C4-2B (cell line): ENCODE data around the gene FBXL20.

Experiments
- CTCF ChIP-seq: fragments of 450-650 bp; conservative IDR thresholded peaks from 2 replicates; pipeline ENCODE4 v1.5.1; 2017; ENCODE audit warnings: mild to moderate bottlenecking
- ZFX ChIP-seq: fragments of 450-650 bp; IDR thresholded peaks from 2 replicates; pipeline ENCODE4 v1.6.1; 2017

DNA sequence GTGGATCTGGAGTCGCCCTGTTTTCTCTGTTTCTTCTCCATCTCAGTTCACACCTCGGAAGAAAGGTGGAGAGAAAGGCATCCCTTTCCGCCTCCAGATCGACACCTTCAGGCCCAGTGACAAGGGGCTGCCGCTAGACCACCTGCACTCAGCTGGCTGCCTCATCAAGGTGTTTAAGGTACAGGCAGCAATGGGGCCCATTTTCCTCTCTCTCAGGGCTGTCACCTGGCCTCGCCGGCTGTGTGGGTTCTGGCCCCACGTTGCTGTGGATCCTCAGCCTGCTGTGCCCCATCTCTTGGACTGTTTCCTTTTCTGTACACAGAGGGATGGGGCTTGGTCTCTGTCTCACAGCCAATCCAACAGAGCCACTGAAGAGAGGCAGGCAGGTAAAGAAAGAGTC, 158.3 kb downstream of the FBXL20 start:
- TF ChIP-seq CTCF (no peak), ZFX (no peak)
